Umbilical cord (tissue), 2 donors: ENCODE measurements around the gene HCRTR1. TPM values are rescaled to one million over a fixed set of nuclear protein-coding genes. Genes with fewer than 3 reads are reported as not detected.
"Not testable (repeated sequence)": the region's sequence is repeated elsewhere in the genome, so short reads cannot be mapped to it uniquely, and the experiment has no call there.

Source experiments
- DNase-seq: peaks from one replicate; pipeline ENCODE4 v3.0.0-alpha.2; 2015; ENCODE audit warnings: low spot score
- total RNA-seq: library from RNA; depleted of rRNA; stranded (reverse); fragments of >200 nt; gene quantifications from one replicate; pipeline ENCODE4 v1.2.3, GENCODE V29; 2014; ENCODE audit warnings: low replicate concordance; ENCODE audit not compliant: insufficient read depth

HCRTR1 gene
- total RNA-seq, 1 donor from 2014 or later = 6.7 TPM

DNA sequence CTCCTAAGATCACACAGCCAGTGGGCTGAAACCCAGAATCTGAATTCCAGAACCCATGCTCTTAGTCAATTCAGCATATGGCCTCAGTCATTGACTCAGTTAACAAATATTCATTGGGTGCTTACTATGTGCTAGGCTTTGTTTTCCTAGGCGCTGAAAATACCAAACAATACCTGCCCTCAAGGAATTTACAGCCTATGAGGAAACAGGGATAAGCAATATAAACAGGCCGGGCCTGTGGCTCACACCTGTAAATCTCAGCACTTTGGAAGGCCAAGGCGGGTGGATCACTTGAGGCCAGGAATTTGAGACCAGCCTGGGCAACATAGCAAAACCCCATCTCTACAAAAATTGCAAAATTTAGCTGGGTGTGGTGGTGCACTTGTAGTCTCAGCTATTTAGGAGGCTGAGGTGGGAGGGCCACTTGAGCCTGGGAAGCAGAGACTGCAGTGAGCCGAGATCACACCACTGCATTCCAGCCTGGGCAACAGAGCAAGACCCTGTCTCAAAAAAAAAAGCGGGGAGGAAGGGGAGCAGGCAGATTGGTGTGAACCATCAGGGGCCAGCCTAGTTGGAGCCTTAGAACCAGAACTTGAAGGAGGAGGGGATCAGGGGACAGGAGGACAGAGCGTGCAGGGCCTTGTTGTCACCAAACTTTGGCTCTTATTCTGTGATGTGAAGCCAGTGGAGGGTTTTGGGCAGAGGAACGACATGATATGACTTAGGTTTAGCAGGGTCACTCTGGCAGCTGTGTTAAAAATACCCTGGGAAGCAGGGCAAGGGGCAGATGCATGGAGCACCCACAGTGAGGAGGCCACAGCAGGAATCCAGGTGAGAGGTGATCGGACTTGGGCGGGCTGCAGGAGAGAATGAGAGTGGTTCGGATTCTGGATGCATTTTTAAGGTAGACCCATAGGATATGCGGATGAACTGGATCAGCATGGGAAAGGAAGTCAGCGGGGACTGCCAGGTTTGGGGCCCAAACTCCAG, 35.4 kb upstream of the HCRTR1 start:
- peak; percentile 0 for DNase-seq

DNA sequence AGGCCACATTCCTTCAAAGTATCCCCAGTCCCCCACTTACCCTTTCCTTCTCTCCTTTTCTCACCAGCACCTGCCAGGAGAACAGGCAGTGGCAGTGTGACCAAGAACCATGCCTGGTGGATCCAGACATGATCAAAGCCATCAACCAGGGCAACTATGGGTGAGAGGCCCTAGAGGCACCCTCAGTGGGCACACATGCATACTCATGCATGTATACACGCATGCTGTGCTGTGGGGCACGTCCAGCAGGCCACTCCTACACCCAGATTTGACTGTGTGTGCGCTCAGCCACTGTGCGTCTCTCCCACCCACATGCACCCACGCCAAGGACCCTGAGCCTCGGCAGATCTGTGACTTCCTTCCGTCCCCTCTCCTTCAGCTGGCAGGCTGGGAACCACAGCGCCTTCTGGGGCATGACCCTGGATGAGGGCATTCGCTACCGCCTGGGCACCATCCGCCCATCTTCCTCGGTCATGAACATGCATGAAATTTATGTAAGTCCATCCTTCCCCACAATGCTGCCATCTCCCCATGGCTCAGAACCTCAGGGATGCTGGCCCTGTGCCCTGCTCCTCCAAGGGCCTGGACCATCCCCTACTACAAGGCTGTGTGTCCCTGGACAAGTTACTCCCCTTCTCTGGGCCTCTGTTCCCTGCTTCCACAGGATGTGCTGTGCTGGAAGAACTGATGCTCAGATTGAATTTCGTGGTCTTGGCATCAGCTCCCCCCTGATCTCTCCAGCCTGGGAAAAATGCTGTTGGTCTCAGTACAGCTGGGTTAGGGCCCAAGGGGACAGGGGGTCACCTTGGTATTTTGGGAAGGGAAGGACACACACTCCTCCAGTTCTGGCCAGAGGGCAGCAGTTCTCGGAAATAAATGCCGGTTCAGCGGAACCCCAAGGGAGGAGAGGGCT, 34.2 kb upstream of the HCRTR1 start:
- DNase-seq = peak; percentile 1

DNA sequence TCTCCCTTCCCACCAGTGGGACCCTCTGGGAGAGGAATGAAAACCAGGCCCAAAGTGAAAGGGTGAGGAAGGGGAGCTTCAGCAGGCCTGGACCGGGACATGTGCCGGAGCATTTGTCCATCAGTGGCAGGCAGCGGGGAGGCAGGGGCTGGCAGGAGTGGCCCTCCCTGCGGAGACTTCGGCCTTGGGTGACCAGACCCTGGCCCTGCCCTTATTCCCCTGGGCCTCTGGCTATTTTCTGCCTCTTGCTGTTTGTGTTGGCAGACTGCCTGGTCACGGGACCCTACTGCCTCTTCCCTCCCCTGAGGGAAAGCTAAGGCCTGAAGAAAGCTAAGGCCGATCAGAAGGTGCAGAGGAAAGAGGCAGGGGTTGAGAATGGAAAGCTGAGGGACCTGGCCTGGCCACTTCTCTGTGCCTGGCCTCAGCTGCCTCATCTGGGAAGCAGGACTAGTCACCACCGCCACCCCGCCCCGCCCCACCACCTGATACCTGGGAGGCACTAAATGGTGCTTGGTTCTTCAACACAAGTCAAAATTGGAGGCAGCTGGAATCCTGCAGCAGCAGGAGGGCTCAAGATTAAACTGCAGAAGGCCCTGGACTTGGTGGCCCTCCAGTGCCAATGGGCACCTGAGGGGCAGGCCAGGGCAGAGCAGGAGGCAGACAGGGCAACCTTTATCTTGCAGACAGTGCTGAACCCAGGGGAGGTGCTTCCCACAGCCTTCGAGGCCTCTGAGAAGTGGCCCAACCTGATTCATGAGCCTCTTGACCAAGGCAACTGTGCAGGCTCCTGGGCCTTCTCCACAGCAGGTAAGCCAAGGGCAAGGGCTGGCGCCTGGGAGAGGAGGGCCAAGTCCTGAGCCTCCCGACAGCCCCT, 33.3 kb upstream of the HCRTR1 start:
- DNase-seq = peak; percentile 88

DNA sequence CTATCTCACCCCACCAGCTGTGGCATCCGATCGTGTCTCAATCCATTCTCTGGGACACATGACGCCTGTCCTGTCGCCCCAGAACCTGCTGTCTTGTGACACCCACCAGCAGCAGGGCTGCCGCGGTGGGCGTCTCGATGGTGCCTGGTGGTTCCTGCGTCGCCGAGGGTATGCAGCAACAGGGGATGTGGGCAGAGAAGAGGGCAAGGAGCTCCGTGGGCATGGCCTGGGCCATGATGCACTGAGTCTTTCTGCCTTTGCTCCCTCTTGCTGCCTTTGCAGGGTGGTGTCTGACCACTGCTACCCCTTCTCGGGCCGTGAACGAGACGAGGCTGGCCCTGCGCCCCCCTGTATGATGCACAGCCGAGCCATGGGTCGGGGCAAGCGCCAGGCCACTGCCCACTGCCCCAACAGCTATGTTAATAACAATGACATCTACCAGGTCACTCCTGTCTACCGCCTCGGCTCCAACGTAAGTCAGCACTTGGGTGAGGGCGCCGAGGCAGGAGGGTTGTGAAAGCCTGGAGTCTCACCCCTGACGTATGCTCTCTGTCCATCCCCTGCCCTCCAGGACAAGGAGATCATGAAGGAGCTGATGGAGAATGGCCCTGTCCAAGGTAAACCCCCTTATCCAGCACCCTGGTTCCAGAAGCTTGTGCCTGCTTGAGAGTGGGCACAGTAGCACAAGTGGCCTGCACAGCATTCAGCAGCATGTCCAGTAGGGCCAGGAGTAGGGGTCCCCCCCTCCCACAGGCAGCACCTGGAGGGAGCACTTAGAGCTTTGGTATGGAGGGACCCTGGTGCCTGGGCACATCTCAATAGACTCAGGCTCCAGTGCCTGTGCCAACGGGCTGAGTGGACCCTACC, 32.4 kb upstream of the HCRTR1 start:
- no peak for DNase-seq

DNA sequence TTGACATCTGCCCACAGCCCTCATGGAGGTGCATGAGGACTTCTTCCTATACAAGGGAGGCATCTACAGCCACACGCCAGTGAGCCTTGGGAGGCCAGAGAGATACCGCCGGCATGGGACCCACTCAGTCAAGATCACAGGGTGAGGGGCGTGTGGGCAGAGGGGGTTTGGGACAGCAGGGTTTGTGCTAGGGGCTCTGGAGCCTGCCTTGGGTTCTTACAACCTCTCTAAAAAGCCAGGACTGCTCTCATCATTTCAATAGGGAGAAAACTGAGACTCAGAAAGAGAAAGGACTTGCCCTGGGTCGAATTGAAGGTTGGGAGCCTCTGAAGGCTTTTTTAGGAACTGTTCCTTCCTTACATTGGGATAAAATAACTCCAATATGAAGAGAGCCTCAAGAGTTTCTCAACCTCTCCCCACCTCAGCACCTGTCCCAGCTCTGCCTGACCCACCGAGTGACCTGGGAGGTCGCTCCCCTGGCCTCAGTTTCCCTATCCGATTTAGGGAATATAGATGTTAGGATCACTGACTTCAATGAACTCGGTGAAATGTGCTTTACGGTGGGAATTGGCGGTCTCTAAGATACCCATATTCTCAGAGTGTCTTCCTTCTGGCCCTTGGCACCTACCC, 31.6 kb upstream of the HCRTR1 start:
- DNase-seq = peak; percentile 1

DNA sequence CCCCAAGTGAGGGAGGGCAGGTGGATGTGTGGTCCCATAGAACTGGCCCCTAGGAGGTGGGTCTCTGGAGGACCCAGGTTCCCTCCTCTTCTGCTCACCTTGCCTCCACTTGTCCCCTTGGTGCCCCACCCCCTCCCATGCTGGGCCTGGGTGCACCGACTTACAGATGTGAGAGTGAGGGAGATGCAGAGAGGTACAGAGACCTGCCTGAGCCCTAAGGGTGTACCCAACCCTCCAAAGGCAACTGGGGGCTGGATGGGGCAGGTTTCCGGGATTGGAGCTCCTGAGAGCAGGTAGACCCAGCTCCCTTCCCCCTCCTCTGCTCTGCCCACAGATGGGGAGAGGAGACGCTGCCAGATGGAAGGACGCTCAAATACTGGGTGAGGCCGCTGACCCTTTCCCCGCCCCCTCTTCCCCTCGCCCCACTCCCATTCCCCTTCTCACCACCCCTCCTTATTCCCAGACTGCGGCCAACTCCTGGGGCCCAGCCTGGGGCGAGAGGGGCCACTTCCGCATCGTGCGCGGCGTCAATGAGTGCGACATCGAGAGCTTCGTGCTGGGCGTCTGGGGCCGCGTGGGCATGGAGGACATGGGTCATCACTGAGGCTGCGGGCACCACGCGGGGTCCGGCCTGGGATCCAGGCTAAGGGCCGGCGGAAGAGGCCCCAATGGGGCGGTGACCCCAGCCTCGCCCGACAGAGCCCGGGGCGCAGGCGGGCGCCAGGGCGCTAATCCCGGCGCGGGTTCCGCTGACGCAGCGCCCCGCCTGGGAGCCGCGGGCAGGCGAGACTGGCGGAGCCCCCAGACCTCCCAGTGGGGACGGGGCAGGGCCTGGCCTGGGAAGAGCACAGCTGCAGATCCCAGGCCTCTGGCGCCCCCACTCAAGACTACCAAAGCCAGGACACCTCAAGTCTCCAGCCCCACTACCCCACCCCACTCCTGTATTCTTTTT, 30.8 kb upstream of the HCRTR1 start:
- no peak for DNase-seq

DNA sequence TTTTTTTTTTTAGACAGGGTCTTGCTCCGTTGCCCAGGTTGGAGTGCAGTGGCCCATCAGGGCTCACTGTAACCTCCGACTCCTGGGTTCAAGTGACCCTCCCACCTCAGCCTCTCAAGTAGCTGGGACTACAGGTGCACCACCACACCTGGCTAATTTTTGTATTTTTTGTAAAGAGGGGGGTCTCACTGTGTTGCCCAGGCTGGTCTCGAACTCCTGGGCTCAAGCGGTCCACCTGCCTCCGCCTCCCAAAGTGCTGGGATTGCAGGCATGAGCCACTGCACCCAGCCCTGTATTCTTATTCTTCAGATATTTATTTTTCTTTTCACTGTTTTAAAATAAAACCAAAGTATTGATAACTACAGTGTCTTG, 30.2 kb upstream of the HCRTR1 start:
- not testable (repeated sequence) for DNase-seq

DNA sequence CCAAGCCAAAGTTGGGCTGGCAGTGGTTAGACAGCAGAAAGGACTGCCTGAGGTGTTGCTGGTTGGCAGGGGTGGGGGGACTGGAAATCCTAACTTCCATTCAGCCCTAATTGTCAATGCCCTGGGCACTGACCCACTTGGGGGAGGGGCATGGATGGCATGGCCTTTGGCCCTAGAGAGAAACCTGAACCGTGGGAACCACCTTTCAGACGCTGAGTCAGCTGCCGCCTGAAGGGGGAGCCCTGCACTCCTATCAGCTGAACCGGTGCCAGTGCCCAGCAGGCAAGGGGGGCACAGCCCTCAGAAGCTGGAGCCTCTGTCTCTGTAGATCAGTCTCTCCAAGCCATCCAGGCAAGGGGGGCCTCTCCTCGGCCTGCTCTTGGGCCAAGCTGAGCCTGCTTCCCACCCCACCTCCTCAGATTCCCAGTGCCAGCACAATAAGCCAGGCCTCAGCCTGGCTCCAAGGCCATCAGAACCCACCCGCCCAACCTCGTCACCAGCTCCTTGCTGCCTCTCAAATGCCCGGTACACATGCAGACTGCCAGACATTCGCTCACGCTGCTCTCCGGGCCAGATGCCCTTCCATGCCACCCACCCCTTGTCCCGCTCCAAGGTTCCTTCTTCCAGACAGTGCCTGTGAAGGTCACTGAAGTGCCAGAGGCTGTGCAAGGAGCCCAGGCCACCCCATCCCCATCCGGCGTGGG, 29.6 kb upstream of the HCRTR1 start:
- DNase-seq = peak; percentile 70

DNA sequence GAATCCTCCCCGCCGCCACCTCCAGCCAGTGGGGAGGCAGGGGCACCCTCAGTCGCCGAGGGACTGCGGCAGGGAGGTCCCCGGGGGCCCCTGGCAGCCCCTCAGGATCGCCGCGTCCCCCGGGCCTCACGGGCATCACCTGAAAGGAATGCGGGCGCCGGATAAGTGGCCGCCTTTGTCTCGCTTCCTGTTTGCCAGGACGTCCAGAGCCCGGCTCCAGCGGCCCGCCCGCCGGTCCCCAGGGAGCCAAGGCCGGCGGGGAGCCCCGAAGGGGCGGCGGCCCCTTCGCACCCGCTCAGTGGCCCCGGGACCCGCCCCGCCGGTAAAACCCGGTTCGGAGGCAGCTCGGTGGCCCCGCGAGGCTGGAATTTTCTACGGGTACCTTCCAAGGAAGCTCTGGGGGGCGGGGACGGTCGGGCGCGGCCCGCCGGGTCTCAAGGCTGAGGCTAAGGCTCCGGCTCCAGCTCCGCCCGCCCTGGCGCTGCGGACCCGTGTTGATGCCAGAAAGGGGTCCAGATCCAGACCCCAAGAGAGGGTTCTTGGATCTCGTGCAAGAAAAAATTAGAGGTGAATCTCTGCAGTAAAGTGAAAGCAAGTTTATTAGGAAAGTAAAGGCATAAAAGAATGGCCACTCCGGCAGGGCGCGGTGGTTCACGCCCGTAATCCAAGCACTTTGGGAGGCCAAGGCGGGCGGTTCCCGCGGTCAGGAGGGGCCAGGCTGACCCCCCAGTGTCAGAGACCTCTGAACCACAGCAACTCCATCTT, 28.6 kb upstream of the HCRTR1 start:
- peak; percentile 58 for DNase-seq

DNA sequence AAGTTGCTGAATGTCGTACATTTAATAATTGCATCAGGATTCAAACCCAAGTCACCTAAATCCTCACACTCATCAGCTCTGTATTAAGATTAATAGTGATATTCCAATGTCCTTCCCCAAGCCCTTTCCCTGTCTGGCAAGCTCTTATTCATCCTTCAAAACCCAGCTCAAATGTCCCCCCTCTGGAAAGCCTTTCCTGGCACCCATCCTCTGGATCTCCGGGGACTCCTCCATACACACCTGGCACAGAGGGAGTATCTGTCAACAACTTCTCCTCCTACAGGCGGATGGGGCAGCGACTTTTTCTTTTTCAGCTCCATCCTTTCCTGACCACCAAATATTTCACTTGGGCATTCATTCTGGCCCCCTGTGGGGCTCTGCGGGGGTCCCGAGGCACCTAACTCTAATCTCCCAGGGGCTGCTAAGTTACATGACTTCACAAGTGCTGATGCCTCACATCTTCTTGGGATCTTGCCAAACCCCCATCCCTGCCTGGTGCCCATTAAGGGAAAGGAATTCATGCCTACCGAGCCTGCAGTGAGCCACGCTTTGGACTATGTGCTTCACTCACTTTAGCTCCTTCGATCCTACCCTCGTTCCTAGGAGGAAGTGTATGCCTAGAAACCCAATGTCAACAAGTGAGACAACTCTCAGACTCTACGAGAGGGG, 25.9 kb upstream of the HCRTR1 start:
- DNase-seq = no peak

DNA sequence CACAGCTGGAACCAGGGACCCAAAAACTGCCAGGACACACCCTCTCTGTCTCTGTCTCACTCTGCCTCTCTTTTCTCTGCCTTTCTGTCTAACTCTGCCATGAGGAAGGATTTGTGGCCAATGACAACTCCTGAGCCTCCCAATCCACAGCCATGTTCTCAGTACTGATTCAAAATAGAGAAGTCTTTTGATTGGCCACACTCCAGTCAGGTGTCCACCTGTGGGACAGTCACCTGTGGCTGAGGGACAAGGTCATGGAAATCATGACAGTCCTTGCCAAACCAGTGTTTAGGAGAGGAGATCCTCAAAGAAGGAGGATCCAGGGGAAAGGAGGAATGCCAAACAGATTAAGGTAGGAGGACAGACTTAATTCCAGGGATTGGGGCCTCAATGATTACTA, 25.4 kb upstream of the HCRTR1 start:
- no peak for DNase-seq

DNA sequence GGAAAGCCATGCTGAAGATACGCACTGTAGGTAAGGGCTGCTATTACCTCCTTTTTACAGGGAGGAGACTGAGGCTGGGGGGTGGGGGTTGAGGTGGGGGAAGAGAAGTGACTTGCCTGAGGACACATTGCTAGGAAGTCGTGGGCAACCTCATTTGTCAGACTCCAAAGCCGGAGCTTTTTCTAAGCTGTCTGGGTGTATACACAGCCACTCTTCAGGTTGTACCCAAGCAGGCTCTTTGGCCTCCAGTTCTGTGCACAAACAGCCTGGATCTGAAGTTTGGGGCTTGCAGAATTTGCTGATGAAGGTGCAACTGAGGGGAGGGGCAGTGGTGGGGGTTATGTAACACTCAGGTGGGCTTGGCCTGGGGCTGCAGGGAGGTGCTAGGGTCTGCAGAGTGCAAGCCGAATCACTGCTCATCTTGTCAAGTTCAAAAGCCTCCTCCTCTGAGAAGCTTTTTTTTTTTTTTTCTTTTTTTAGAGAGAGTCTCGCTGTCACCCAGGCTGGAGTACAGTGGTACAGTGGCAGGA, 24.3 kb upstream of the HCRTR1 start:
- no peak for DNase-seq

DNA sequence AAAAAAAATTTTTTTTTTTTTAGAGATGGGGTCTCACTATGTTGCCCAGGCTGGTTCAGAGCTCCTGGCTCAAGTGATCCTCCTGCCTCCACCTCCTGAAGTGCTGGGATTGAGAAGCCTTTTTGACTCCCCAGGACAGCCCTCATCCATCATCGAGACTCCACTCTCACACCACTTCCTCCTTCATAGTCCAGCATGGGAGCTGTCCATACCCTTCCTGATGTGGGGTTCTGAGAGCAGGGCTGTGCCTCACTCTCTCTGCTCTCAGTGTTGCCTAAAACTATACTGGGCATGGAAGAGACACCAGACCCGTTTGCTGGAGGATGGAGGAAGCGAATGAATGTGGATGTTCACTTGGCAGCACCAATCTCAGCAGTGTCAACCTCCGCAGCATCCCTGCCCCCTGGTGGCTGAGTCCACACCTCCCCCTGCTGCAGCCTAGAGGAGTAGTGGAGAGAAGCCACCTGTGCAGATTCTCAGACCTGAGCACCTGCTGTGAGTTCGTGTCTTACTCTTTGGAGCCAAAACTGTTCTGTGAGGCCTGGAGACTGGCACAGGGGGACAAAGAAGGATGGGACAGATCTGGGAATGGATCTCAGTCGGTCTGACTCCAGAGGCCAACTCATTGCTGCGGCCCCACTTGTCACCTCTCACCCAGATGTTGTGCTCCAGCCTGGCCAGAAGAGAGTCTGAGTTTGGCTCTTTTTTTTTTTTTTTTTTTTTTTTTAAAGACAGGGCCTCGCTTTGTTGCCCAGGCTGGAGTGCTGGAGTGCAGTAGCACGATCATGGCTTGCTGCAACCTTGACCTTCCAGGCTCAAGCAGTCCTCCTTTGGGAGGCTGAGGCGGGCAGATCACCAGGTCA, 23.5 kb upstream of the HCRTR1 start:
- DNase-seq = peak; percentile 78

DNA sequence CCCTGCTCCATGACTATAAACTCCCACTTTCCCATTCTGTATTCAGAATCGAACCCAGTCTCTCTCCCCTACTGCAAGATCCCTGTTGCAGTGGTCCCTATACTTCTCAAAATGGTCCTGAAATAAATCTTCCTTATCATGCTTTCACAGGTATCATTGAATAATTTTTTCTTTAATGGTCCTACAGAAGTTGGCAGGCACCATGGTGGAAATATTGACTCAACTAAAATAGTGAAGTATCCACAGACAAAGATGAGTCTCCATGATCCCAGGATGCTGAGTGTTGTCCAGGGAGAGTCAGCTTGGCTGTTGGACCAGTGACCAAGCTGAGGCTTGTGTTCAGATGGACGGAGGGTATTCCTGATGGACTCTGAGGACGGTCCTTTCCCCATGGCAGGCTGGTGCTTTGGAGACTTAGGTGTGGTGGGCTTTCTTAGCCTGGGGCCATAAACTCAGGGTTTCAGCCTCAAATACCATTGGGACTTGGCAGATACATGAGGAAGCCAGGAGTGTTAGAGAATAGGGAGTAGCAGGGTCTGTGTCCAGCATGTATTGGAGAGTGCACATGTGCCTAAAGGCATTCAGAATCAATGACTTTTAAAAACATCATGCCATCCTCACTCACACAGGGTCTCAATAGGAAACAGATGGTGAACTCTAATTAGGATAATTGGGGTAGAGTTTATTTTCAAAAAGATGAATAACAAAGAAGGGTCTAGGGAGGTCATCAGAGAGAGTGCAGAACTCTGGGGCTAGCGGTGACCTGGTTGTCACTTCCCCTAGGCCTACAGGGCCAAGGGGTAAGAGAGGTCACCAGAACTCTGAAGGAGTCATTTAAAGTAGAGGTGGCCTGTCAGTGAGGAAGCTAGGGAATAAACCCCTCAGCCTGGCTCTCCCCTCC, 21.4 kb upstream of the HCRTR1 start:
- no peak for DNase-seq

DNA sequence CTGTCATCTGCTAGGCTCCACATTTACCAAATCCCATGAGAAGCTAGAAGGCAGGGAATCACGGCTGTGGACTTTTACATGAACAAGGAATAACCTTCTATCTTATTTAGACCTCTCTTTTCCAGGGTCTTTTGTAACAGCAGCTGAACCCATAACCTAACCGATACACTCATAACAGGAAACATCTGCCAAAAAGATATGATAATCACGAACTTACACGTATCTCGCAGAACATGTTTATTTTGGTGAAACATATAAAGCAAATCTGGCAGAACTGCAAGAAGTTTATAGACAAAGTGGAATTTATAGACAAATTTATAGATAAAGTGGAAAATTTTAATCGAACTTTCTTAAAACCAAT, 20.8 kb upstream of the HCRTR1 start:
- DNase-seq = no peak
